A375 (cell line): ENCODE measurements around the gene CNTFR. TPM values are rescaled to one million over a fixed set of nuclear protein-coding genes. Genes with fewer than 3 reads are reported as not detected.

Experiments
- total RNA-seq: library from RNA; depleted of rRNA; stranded (reverse); fragments of >200 nt; shearing (Covaris generic); gene quantifications from 2 replicates; pipeline ENCODE4 v1.2.3, GENCODE V29; 2014; rRNA removed

The CNTFR gene
- not detected in 2 replicates for total RNA-seq

GRCh38 chr9:34589636-34590380 lies at the start of gene CNTFR:
Gene CNTFR (minus strand): TSS chr9:34589724. CDS start chr9:34568981, 20,743 bp downstream.

DNA sequence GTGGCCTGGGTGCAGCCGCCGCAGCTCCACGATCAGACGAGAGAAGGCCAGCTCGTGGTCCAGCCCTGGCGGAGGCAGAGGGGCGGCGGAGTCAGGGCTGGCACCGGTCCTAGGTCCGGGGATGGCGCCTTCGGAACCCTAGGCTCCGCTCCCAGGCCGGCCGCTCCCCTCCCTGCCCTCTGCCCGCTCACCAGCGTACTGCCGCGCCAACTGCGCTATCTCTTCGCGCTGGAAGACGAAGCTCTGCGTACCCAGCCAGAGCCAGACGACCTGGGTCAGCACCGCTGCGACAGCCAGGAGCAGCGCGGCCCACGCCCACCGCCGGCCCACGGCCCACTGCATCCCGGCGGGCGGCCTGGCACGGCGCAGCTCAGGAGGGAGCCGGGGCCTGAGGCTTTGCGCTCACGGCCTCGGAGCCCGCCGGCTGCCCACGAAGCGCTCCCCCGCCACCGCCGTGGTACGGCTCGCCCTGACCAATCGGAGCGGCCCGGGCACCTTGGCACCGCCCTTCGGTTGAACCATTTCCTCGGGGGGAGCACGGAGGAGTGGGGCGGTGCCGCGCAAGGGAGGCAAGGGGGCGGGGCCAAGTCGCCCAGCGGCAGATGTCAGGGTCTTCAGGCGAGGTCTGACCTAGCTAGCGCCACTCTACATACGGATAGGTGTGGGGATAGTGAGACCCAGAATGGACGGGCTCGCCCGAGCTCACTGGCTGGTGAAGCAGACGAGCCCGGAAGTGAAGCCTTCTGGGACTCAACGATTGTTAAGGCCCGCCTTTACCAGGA lies 48.0 kb upstream of the CNTFR start, which contains the start of gene SIGMAR1:
SIGMAR1 (minus strand) TSS at position 432 of the 782 bp plus-strand sequence; CDS start at position 342, 90 bp downstream.

GRCh38 chr9:34628656-34629490 lies 39.3 kb upstream of the CNTFR start, which contains the start of gene ARID3C:
Gene ARID3C (minus strand): TSS chr9:34629066. CDS start chr9:34628014, 1,052 bp downstream.

GRCh38 chr9:34620061-34620994 lies 30.8 kb upstream of the CNTFR start, which contains the start of gene DCTN3:
Gene DCTN3 (minus strand): TSS chr9:34620495. CDS start chr9:34620464, 31 bp downstream.

GRCh38 chr9:34611811-34612787 lies 22.6 kb upstream of the CNTFR start, which contains the start of gene RPP25L:
Gene RPP25L (minus strand): TSS chr9:34612097. CDS start chr9:34611296, 801 bp downstream.

DNA sequence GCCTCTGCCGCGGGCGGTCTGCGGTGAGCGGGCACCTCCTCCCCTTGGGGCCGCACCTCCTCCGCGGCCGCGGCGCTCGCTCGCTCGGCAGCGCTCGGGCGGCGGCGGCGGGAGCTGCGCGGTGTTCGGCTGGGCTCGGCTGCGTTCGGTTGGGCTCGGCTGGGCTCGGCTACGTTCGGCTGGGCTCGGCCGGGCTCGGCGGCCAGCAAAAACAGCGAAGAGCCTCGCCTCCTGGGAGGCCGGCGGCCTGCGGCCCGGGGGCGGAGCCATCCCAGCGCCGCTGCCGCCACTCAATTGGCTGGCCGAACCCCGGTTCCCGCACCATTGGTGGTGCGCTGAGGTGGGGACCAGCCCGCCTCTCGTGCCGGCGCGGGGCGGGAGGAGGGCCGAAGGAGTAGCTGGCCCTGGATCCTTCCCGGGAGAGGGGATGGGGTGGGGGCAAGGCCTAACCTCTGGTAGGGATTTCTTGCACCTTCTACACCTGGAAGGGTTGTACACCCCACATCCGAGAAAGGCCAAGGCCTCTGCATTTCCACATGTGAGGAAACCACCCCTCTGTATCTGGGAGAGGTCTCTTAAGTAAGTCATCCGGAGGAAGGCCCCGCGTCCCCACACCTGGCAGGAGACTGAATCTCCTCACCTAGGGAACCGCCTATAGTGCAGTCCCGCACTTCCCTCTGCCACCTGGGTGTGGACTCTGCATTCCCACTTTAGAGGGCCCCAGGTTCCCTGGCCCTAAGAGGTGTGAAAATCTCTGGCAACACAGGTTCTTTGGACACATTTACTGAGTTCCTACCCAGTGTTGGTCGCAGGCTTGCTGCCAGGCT lies 66.3 kb downstream of the CNTFR start, which contains the start of gene ENHO:
ENHO (minus strand) TSS at position 20 of the 827 bp plus-strand sequence. CDS start 1,295 bp downstream, outside the sequence.

Other genes with a start within 250 kb of the CNTFR start
- gene MYORG, start 212.8 kb downstream of the CNTFR start, total RNA-seq = 1.0 and 1.2 TPM in 2 replicates
- gene FAM219A, start 131.2 kb downstream of the CNTFR start, total RNA-seq = 9.7 and 9.8 TPM in 2 replicates
- 0.11 TPM in 1 of 2 replicates, not detected in the other for gene DNAI1, start 130.9 kb downstream of the CNTFR start, total RNA-seq
- not detected in 2 replicates for gene ENHO, start 66.7 kb downstream of the CNTFR start, total RNA-seq
- gene RPP25L, start 22.4 kb upstream of the CNTFR start, total RNA-seq = 33.3 TPM in 2 replicates
- gene DCTN3, start 30.8 kb upstream of the CNTFR start, total RNA-seq = 112 and 120 TPM in 2 replicates
- gene ARID3C, start 39.3 kb upstream of the CNTFR start, total RNA-seq = 0.11 TPM in 1 of 2 replicates, not detected in the other
- 151 and 169 TPM in 2 replicates for gene SIGMAR1, start 48.1 kb upstream of the CNTFR start, total RNA-seq
- gene GALT, start 57.0 kb upstream of the CNTFR start, total RNA-seq = 24.6 and 32.5 TPM in 2 replicates
- gene IL11RA, start 62.5 kb upstream of the CNTFR start, total RNA-seq = 8.3 and 11.1 TPM in 2 replicates
- 0.23 and 0.50 TPM in 2 replicates for gene CCL27, start 72.9 kb upstream of the CNTFR start, total RNA-seq
- gene CCL19, start 101.6 kb upstream of the CNTFR start, total RNA-seq = not detected in 2 replicates
- gene CCL21, start 120.4 kb upstream of the CNTFR start, total RNA-seq = not detected in 2 replicates